Transverse colon (tissue), 4 donors: ENCODE data around the gene UNC80. TPM values are rescaled to one million over a fixed set of nuclear protein-coding genes. Genes with fewer than 3 reads are reported as not detected.

Experiments
- DNase-seq: peaks from one replicate; pipeline ENCODE4 v3.0.0-alpha.2; 2019
- H3K27ac ChIP-seq, 4 donors: fragments of 200-600 bp; sonication (generic); 2 replicates each; pipeline ENCODE4 v1.5.1; 2016 to 2018; ENCODE audit warnings: inconsistent platforms in 4 of 4
- H3K27me3 ChIP-seq: fragments of 200-600 bp; sonication (generic); 2 replicates; pipeline ENCODE4 v1.5.1; 2017; ENCODE audit warnings: inconsistent platforms
- H3K36me3 ChIP-seq, 4 donors: fragments of 200-600 bp; sonication (generic); 2 replicates each; pipeline ENCODE4 v1.5.1; 2017 to 2019; ENCODE audit warnings: inconsistent platforms in 4 of 4
- H3K4me1 ChIP-seq, 4 donors: fragments of 200-600 bp; sonication (generic); 2 replicates each; pipeline ENCODE4 v1.5.1; 2017 to 2020; ENCODE audit warnings: inconsistent platforms in 4 of 4
- H3K4me3 ChIP-seq, 4 donors: fragments of 200-600 bp; sonication (generic); 1 replicate in 1 of 4; 2 replicates in 3 of 4; pipeline versions ENCODE4 v1.5.1 to v1.6.1; 2017 to 2019; ENCODE audit warnings: inconsistent platforms in 4 of 4
- H3K9me3 ChIP-seq, 2 donors: fragments of 200-600 bp; sonication (generic); 2 replicates each; pipeline ENCODE4 v1.5.1; 2017 to 2019; ENCODE audit warnings: inconsistent platforms in 2 of 2
- CTCF ChIP-seq, 5 experiments: fragments of 200-600 bp in 3 of 5; fragments of 450-650 bp in 2 of 5; sonication (generic) in 3 of 5; IDR thresholded peaks; 1 replicate in 2 of 5; 2 replicates in 3 of 5; pipeline ENCODE4 v1.5.1; 2016 to 2017; ENCODE audit warnings: antibody characterized with exemption in 5 of 5, inconsistent platforms in 3 of 5, mild to moderate bottlenecking in 2 of 5, moderate library complexity in 1 of 5
- EP300 ChIP-seq: sonication (generic); formaldehyde crosslinking; IDR thresholded peaks from one replicate; pipeline ENCODE4 v1.6.1; 2017; ENCODE audit warnings: antibody characterized with exemption, low read depth
- POLR2A ChIP-seq: fragments of 450-650 bp; IDR thresholded peaks from one replicate; pipeline ENCODE4 v1.6.1; 2016; ENCODE audit warnings: antibody characterized with exemption, mild to moderate bottlenecking, moderate library complexity
- POLR2AphosphoS5 ChIP-seq, 3 donors: sonication (generic); formaldehyde crosslinking; IDR thresholded peaks; one replicate each; pipeline ENCODE4 v1.6.1; 2016; ENCODE audit warnings: antibody characterized with exemption in 3 of 3
- WGBS, 2 donors: methylation state at CpG; one replicate each; pipeline ENCODE4 v1.1.5; 2018; ENCODE audit warnings: low coverage in 1 of 2; 5-methylcytosine and 5-hydroxymethylcytosine counted together
- in situ Hi-C, 4 donors: fragments of 200-750 bp; cut with MboI; loops; one replicate each; pipeline versions ENCODE4 v1.15.0 to v1.15.1; 2017; ENCODE audit warnings: low sequenced_read_pairs in 3 of 4, low pct_ligation_motif_present in 1 of 4, low pct_unique_long_range_greater_than_20kb in 1 of 4
- intact Hi-C: fragments of 100-400 bp; cut with DNase I; formaldehyde crosslinking; loops from one replicate; pipeline ENCODE4 v1.15.1; 2023; ENCODE audit warnings: low total_unique reads
- total RNA-seq, 4 donors: library from RNA; depleted of rRNA; stranded (reverse); fragments of >200 nt; gene quantifications; one replicate each; pipeline ENCODE4 v1.1.0, GENCODE V29; 2016

The UNC80 gene
- total RNA-seq, 4 donors from 2014 or later, result 0.14 to 0.75 (median 0.16) TPM; not detected in 1

- Histone ChIP-seq H3K4me3 (no peak overlapping the region), H3K9me3 (no peaks in the 10 kb centered on the region), H3K36me3 (no peaks in the 10 kb centered on the region), H3K27me3 (no peaks in the 10 kb centered on the region), H3K4me1 (no peaks in the 10 kb centered on the region), H3K27ac (no peak overlapping the region)
- intact Hi-C loops, result no loop called here
- in situ Hi-C loops, result no loop called here
- WGBS, 2 donors, result 48 to 50% methylated on average over 1 of the region's 1 CpG
- no peak for DNase-seq
- TF ChIP-seq POLR2AphosphoS5 (IDR thresholded peaks at IDR 0.05) (no peak), CTCF (IDR thresholded peaks at IDR 0.05) (no peak), POLR2A (no peak), EP300 (no peak)
These were observed 174.9 kb downstream of the UNC80 start for GRCh38 chr2:209946539-209946938.

DNA sequence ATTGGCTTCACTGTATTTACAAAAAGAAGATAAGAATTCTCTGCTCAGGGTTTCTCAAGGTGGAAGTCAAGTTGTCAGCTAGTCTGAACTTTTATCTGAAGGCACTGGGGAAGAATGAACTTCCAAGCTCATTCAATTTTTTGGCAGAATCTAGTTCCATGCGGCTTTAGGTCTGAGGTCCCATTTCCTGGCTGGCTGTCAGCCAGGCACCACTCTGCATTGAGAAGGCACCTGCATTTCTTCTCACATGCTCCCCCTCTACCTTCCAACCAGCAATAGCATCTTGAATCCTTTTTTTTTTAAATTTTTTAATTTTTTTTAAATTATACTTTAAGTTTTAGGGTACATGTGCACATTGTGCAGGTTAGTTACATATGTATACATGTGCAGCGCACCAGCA lies 184.6 kb downstream of the UNC80 start:
- H3K27me3 ChIP-seq, result no peaks in the 10 kb centered on the region
- H3K36me3 ChIP-seq, result no peaks in the 10 kb centered on the region
- in situ Hi-C loops, result no loop called here
- no peak for DNase-seq
- TF ChIP-seq EP300 (no peak), POLR2A (no peak), POLR2AphosphoS5 (IDR thresholded peaks at IDR 0.05) (no peak)
- no peak overlapping the region for H3K4me3 ChIP-seq
- no peaks in the 10 kb centered on the region for H3K9me3 ChIP-seq
- intact Hi-C loops, result no loop called here
- WGBS, 2 donors, result 71 to 81% methylated on average over 2 of the region's 2 CpGs
- H3K4me1 ChIP-seq, result peaks cover 0 to 4% (median 0%) of the 10 kb centered on the region in 4 donors
- no peak overlapping the region for H3K27ac ChIP-seq

GRCh38 chr2:209958016-209958415 lies 186.4 kb downstream of the UNC80 start:
- TF ChIP-seq CTCF (IDR thresholded peaks at IDR 0.05) (no peak), POLR2A (no peak), EP300 (no peak), POLR2AphosphoS5 (IDR thresholded peaks at IDR 0.05) (no peak)

GRCh38 chr2:209960045-209960444 lies 188.4 kb downstream of the UNC80 start:
- no peaks in the 10 kb centered on the region for H3K36me3 ChIP-seq
- WGBS, 2 donors, result 43 to 56% methylated on average over 7 of the region's 7 CpGs
- in situ Hi-C loops, result no loop called here

More at GRCh38 chr2:209958016-209958415, 186.4 kb downstream of the UNC80 start:
- WGBS, 2 donors, result 45 to 52% methylated on average over 2 of the region's 2 CpGs
- no peaks in the 10 kb centered on the region for H3K36me3 ChIP-seq
- in situ Hi-C loops, result no loop called here
- DNase-seq, result no peak
- H3K4me1 ChIP-seq, result peaks cover 0 to 4% (median 0%) of the 10 kb centered on the region in 4 donors
- no peak overlapping the region for H3K27ac ChIP-seq
- H3K4me3 ChIP-seq, result no peak overlapping the region
- no peaks in the 10 kb centered on the region for H3K27me3 ChIP-seq
- no peaks in the 10 kb centered on the region for H3K9me3 ChIP-seq
- intact Hi-C loops, result no loop called here

More at GRCh38 chr2:209960045-209960444, 188.4 kb downstream of the UNC80 start:
- Histone ChIP-seq H3K27me3 (no peaks in the 10 kb centered on the region), H3K27ac (no peak overlapping the region), H3K9me3 (no peaks in the 10 kb centered on the region), H3K4me3 (no peak overlapping the region), H3K4me1 (peaks cover 0 to 4% (median 0%) of the 10 kb centered on the region in 4 donors)
- intact Hi-C loops, result no loop called here
- DNase-seq, result no peak
- TF ChIP-seq CTCF (IDR thresholded peaks at IDR 0.05) (no peak), POLR2AphosphoS5 (IDR thresholded peaks at IDR 0.05) (no peak), POLR2A (no peak), EP300 (no peak)
